Hepatocyte (in vitro differentiated cells): ENCODE data around the gene HIP1. TPM values are rescaled to one million over a fixed set of nuclear protein-coding genes. Genes with fewer than 3 reads are reported as not detected.
"Not testable (repeated sequence)": the region's sequence is repeated elsewhere in the genome, so short reads cannot be mapped to it uniquely, and the experiment has no call there.

Experiments used
- DNase-seq: peaks from one replicate; pipeline ENCODE4 v3.0.0-alpha.2; 2016; ENCODE audit warnings: low spot score
- H2AFZ ChIP-seq: fragments of 200-600 bp; sonication (generic); 2 replicates; pipeline ENCODE4 v1.6.0; 2016; ENCODE audit warnings: antibody characterized with exemption, mild to moderate bottlenecking
- H3K27ac ChIP-seq: fragments of 200-600 bp; sonication (generic); 2 replicates; pipeline ENCODE4 v1.5.1; 2016; ENCODE audit warnings: mild to moderate bottlenecking
- H3K27me3 ChIP-seq: fragments of 200-600 bp; sonication (generic); 2 replicates; pipeline ENCODE4 v1.6.1; 2016
- H3K36me3 ChIP-seq: fragments of 200-600 bp; sonication (generic); replicated peaks from 2 replicates; pipeline ENCODE4 v1.5.1; 2016; ENCODE audit warnings: low read depth; ENCODE audit not compliant: insufficient read depth
- H3K4me1 ChIP-seq: fragments of 200-600 bp; sonication (generic); 2 replicates; pipeline ENCODE4 v1.5.1; 2016; ENCODE audit warnings: mild to moderate bottlenecking, moderate library complexity; ENCODE audit not compliant: insufficient read depth
- H3K4me2 ChIP-seq: fragments of 200-600 bp; sonication (generic); 2 replicates; pipeline ENCODE4 v1.6.0; 2016
- H3K4me3 ChIP-seq: fragments of 200-600 bp; sonication (generic); 2 replicates; pipeline ENCODE4 v1.5.1; 2016; ENCODE audit warnings: mild to moderate bottlenecking
- H3K79me2 ChIP-seq: fragments of 200-600 bp; sonication (generic); 2 replicates; pipeline ENCODE4 v1.6.0; 2017; ENCODE audit warnings: mild to moderate bottlenecking
- H3K9me2 ChIP-seq: fragments of 200-600 bp; sonication (generic); replicated peaks from 2 replicates; pipeline ENCODE4 v1.6.0; 2017; ENCODE audit warnings: mild to moderate bottlenecking; ENCODE audit not compliant: insufficient read depth
- H3K9me3 ChIP-seq: fragments of 200-600 bp; sonication (generic); 2 replicates; pipeline ENCODE4 v1.5.1; 2016; ENCODE audit warnings: low read depth, mild to moderate bottlenecking
- H4K20me1 ChIP-seq: fragments of 200-600 bp; sonication (generic); 2 replicates; pipeline ENCODE4 v1.6.0; 2016; ENCODE audit warnings: mild to moderate bottlenecking; ENCODE audit not compliant: insufficient read depth, poor library complexity, severe bottlenecking
- CTCF ChIP-seq: fragments of 200-600 bp; sonication (generic); IDR thresholded peaks from 2 replicates; pipeline ENCODE4 v1.5.1; 2016; ENCODE audit warnings: antibody characterized with exemption, mild to moderate bottlenecking; ENCODE audit not compliant: poor library complexity
- EZH2 ChIP-seq: fragments of 200-600 bp; sonication (generic); IDR thresholded peaks from 2 replicates; pipeline ENCODE4 v1.6.1; 2016; ENCODE audit warnings: antibody characterized with exemption, mild to moderate bottlenecking, borderline replicate concordance
- EZH2phosphoT487 ChIP-seq: fragments of 200-600 bp; sonication (generic); IDR thresholded peaks from one replicate; pipeline ENCODE4 v1.6.1; 2018; ENCODE audit warnings: antibody characterized with exemption, mild to moderate bottlenecking, low read depth, moderate library complexity; ENCODE audit not compliant: unreplicated experiment, severe bottlenecking
- WGBS: methylation state at CpG from one replicate; pipeline ENCODE4 v1.1.6; 2016; ENCODE audit warnings: low lambda C conversion rate; ENCODE audit errors: missing lambda C conversion rate; 5-methylcytosine and 5-hydroxymethylcytosine counted together
- polyA plus RNA-seq: library from polyadenylated mRNA; unstranded; fragments of >200 nt; fragmentation: Nextera tagmentation; extraction: Ambion mirVana; gene quantifications from 2 replicates; pipeline ENCODE4 v1.2.1, GENCODE V29; 2016
- total RNA-seq: library from RNA; depleted of rRNA; stranded (reverse); fragments of >200 nt; gene quantifications from 2 replicates; pipeline ENCODE4 v1.2.3, GENCODE V29; 2014

The HIP1 gene
- total and polyA plus RNA-seq, 2 experiments from 2014 or later, result 8.3 to 14.5 TPM

GRCh38 chr7:75776295-75776971 is 37.7 kb upstream of the HIP1 start:
- H3K4me2 ChIP-seq, result no peak overlapping the region
- H3K79me2 ChIP-seq, result no peaks in the 10 kb centered on the region
- no peak overlapping the region for H2AFZ ChIP-seq
- H3K36me3 ChIP-seq, result no peaks in the 10 kb centered on the region
- H3K27ac ChIP-seq, result no peak overlapping the region
- no peaks in the 10 kb centered on the region for H3K27me3 ChIP-seq
- no peaks in the 10 kb centered on the region for H3K9me2 ChIP-seq
- DNase-seq, result no peak
- TF ChIP-seq EZH2 (no peak), EZH2phosphoT487 (no peak), CTCF (no peak)
- no peaks in the 10 kb centered on the region for H3K9me3 ChIP-seq
- no peaks in the 10 kb centered on the region for H4K20me1 ChIP-seq
- no peak overlapping the region for H3K4me3 ChIP-seq
- no peaks in the 10 kb centered on the region for H3K4me1 ChIP-seq
- WGBS, result 80% methylated on average over 12 of the region's 12 CpGs

- not testable (repeated sequence) for H2AFZ ChIP-seq, H3K4me2 ChIP-seq, H3K79me2 ChIP-seq, H4K20me1 ChIP-seq, H3K27me3 ChIP-seq, DNase-seq, H3K27ac ChIP-seq, H3K9me2 ChIP-seq, H3K4me1 ChIP-seq, H3K36me3 ChIP-seq, H3K9me3 ChIP-seq, H3K4me3 ChIP-seq
- 92% methylated on average over 6 of the region's 6 CpGs for WGBS
These were observed 35.2 kb upstream of the HIP1 start for GRCh38 chr7:75773958-75774357.

DNA sequence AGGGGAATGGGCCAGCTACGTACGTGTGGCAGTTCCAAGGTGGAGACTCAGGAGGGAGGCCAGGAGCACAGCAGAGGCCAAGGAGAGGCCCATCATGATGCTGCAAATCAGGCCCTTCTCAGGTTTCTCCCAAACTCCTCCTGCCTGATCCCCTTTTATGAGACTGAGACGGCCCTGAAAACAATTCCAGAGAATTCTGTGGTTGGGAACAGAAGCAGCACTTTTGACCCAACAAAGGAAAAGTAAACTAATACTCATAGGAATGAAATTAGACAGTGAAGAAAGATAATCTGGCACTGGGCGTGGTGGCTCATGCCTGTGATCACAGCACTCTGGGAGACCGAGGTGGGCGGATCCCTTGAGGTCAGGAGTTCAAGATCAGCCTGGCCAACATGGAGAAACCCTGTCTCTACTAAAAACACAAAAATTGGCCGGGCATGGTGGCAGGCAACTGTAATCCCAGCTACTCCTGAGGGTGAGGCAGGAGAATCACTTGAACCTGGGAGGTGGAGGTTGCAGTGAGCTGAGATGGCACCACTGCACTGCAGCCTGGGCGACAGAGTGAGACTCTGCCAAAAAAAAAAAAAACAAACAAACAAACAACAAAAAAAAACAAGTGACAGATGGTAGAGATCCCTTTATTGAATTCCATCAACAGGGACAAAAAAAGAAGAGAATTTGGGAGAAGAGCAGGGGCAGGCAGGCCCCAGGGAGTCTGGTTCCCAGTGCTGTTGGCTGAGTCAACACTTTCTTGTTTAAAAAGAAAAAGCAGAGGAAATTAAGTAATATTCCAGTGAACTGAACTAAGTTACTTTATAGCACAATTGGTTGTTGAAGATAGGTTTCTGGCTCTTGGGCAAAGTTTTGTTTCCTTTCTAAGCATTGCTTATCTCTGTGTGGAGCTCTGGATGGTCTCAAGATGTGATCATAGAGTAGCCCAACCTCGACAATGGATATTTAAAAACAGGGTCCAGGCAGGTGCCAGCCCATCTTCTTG is 33.6 kb upstream of the HIP1 start, which contains the start of gene CCL26:
CCL26 (minus strand) TSS at position 131 of the 997 bp plus-strand sequence; CDS start at position 96, 35 bp downstream.
- Histone ChIP-seq H3K36me3 (no peaks in the 10 kb centered on the region), H3K79me2 (no peaks in the 10 kb centered on the region), H3K27ac (peak within 1 kb of the TSS; percentile 32), H2AFZ (no peak within 1 kb of the TSS), H3K27me3 (no peaks in the 10 kb centered on the region), H3K4me2 (no peak within 1 kb of the TSS), H3K9me3 (no peaks in the 10 kb centered on the region), H4K20me1 (no peaks in the 10 kb centered on the region), H3K4me1 (no peaks in the 10 kb centered on the region), H3K9me2 (no peaks in the 10 kb centered on the region), H3K4me3 (no peak within 1 kb of the TSS)
- DNase-seq, result no peak
- TF ChIP-seq EZH2phosphoT487, result no peak
- no peak for TF ChIP-seq CTCF
- no peak for TF ChIP-seq EZH2
- WGBS, result 71% methylated on average over 9 of the region's 9 CpGs

GRCh38 chr7:75771224-75771623 is 32.5 kb upstream of the HIP1 start:
- Histone ChIP-seq H3K27ac (no peak overlapping the region), H3K27me3 (no peaks in the 10 kb centered on the region), H3K4me3 (no peak overlapping the region), H3K9me3 (no peaks in the 10 kb centered on the region), H3K36me3 (no peaks in the 10 kb centered on the region), H3K9me2 (no peaks in the 10 kb centered on the region), H3K79me2 (no peaks in the 10 kb centered on the region), H4K20me1 (no peaks in the 10 kb centered on the region), H3K4me1 (no peaks in the 10 kb centered on the region), H2AFZ (no peak overlapping the region), H3K4me2 (no peak overlapping the region)
- DNase-seq, result no peak
- no peak for TF ChIP-seq EZH2
- TF ChIP-seq CTCF, result no peak
- no peak for TF ChIP-seq EZH2phosphoT487
- 89% methylated on average over 1 of the region's 1 CpG for WGBS
